Gastrocnemius medialis (tissue), 4 donors: Measurements from ENCODE around the gene ARHGAP6.

Experiments
- CTCF ChIP-seq, 5 experiments: fragments of 450-650 bp in 3 of 5; fragments of 200-600 bp in 2 of 5; sonication (generic) in 2 of 5; IDR thresholded peaks in 4 of 5; conservative IDR thresholded peaks in 1 of 5; 1 replicate in 4 of 5; 2 replicates in 1 of 5; pipeline ENCODE4 v1.5.1; 2016 to 2019; ENCODE audit warnings: antibody characterized with exemption in 5 of 5, mild to moderate bottlenecking in 3 of 5, moderate library complexity in 3 of 5
- POLR2A ChIP-seq, 2 donors: fragments of 450-650 bp; IDR thresholded peaks; one replicate each; pipeline ENCODE4 v1.6.1; 2017; ENCODE audit warnings: antibody characterized with exemption in 2 of 2, mild to moderate bottlenecking in 2 of 2, moderate library complexity in 2 of 2

GRCh38 chrX:11188664-11189063, 477.1 kb downstream of the ARHGAP6 start:
- TF ChIP-seq CTCF (IDR thresholded peaks at IDR 0.05 in 4 of 5, conservative IDR thresholded peaks at IDR 0.05 in 1 of 5), result no peak
- no peak for TF ChIP-seq POLR2A (IDR thresholded peaks at IDR 0.05)
